Brain microvascular endothelial cell (primary cell): Measurements from ENCODE around the gene FRAS1.

Source experiments
- DNase-seq: peaks from one replicate; pipeline ENCODE4 v3.0.0-alpha.2; 2020
- H3K27ac ChIP-seq: fragments of 250-450 bp; sonication (Bioruptor Pico); 2 replicates; pipeline ENCODE4 v1.5.1; 2020; ENCODE audit warnings: mild to moderate bottlenecking, moderate library complexity
- H3K27me3 ChIP-seq: fragments of 250-450 bp; sonication (Bioruptor Pico); replicated peaks from 2 replicates; pipeline ENCODE4 v1.5.1; 2020; ENCODE audit warnings: mild to moderate bottlenecking
- H3K36me3 ChIP-seq: fragments of 250-450 bp; sonication (Bioruptor Pico); replicated peaks from 2 replicates; pipeline ENCODE4 v1.5.1; 2020; ENCODE audit warnings: mild to moderate bottlenecking
- H3K4me3 ChIP-seq: 2 replicates; pipeline ENCODE4 v1.5.1; 2011; ENCODE audit warnings: low read depth, mild to moderate bottlenecking, control low read depth, low read length, moderate library complexity
- in situ Hi-C: cut with HindIII; loops from 2 replicates; pipeline ENCODE4 v1.10.0; 2017; ENCODE audit warnings: low sequenced_read_pairs, low pct_ligation_motif_present
- TF ChIP-seq, protein P1 (sequence below): IDR thresholded peaks from 2 replicates; pipeline ENCODE4 v1.5.1; 2011; ENCODE audit warnings: low read depth, mild to moderate bottlenecking, moderate library complexity, low read length, control low read depth, inconsistent platforms; ENCODE audit errors: missing control alignments

FRAS1 gene

DNA sequence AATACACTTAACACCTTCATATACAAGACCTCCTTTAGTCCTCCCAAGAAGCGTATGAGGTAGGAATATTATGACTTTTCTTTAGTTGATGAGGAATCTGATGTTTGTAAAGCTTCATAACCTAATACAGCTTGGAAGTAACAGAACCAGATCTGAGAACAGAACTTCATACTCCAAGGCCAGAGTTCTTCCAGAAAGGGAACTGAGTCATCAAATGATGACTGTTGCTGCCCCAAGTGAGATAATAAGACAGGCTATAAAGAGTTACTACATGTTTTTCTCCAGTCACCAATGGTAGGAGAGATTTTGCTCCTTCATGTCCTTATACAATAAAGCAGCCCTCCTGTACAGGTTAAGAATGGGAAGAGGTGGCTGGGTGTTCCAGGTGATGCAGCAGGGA lies 420.2 kb downstream of the FRAS1 start:
- in situ Hi-C loops: no loop called here
- Histone ChIP-seq H3K27me3 (no peaks in the 10 kb centered on the region), H3K4me3 (no peak overlapping the region), H3K27ac (no peak overlapping the region), H3K36me3 (no peaks in the 10 kb centered on the region)
- DNase-seq: peak; percentile 15
- TF ChIP-seq, protein P1, sequence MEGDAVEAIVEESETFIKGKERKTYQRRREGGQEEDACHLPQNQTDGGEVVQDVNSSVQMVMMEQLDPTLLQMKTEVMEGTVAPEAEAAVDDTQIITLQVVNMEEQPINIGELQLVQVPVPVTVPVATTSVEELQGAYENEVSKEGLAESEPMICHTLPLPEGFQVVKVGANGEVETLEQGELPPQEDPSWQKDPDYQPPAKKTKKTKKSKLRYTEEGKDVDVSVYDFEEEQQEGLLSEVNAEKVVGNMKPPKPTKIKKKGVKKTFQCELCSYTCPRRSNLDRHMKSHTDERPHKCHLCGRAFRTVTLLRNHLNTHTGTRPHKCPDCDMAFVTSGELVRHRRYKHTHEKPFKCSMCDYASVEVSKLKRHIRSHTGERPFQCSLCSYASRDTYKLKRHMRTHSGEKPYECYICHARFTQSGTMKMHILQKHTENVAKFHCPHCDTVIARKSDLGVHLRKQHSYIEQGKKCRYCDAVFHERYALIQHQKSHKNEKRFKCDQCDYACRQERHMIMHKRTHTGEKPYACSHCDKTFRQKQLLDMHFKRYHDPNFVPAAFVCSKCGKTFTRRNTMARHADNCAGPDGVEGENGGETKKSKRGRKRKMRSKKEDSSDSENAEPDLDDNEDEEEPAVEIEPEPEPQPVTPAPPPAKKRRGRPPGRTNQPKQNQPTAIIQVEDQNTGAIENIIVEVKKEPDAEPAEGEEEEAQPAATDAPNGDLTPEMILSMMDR: no peak

DNA sequence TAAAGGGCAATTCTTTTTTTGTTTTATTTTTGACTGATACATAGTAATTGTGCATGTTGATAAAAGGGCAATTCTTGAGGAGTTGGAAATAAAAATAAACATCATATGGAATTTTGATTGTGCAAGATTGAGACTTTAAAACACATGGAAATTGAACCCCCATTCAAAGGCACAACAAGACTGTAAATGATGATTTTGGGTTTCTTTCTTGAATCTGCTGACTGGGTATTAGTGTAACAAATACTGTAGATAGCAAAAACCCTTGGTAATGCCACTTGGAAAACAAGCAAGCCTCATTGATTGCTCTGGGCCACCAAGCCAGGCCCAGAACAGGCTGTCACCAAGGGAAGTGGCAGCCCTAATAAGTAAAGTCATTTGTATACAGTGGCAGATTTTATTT lies 421.4 kb downstream of the FRAS1 start:
- Histone ChIP-seq H3K27me3 (no peaks in the 10 kb centered on the region), H3K27ac (no peak overlapping the region), H3K4me3 (no peak overlapping the region), H3K36me3 (no peaks in the 10 kb centered on the region)
- DNase-seq: no peak
- in situ Hi-C loops: no loop called here
- TF ChIP-seq, protein P1: no peak

DNA sequence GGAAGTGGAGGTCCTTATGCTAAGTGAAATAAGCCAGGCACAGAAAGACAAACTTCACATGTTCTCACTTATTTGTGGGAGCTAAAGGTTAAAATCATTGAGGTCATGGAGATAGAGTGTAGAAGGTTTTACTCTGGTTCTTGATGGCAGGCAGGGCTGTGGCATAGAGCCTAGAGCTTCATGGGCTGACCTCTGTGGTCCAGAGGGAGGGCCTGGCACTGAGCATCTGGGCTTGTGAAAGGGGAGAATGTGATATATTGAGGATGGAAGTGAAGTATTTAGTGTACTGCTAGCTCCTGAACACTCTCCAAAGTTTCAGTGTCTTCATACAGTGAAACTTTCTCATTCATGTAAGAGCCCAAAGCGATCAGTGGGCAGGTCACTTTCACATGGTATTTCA lies 423.2 kb downstream of the FRAS1 start:
- no peak for DNase-seq
- Histone ChIP-seq H3K4me3 (no peak overlapping the region), H3K36me3 (no peaks in the 10 kb centered on the region), H3K27ac (no peak overlapping the region), H3K27me3 (no peaks in the 10 kb centered on the region)
- TF ChIP-seq, protein P1: no peak
- in situ Hi-C loops: no loop called here

DNA sequence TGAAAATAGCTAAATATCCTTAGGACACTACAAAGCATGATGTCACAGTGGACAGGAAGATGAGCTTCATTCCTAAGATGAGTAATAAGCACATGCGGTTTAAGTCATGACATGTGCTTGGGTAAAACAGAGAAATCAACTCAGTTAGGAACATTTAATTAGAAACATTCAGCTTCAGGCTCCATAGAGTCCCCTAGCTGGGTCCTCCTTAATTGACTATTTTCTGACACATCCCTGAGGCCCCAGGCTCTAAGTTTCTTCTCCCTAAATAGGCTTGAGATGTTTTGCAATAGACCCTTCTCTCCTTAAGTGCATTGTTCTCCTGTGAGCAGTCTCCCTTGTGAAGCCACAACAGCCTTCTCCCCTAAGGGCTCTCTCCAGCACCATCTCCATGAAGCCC lies 424.1 kb downstream of the FRAS1 start:
- Histone ChIP-seq H3K27me3 (no peaks in the 10 kb centered on the region), H3K4me3 (no peak overlapping the region), H3K27ac (peak overlapping the region; percentile 34), H3K36me3 (no peaks in the 10 kb centered on the region)
- DNase-seq: peak; percentile 48
- in situ Hi-C loops: no loop called here
- TF ChIP-seq, protein P1: no peak

DNA sequence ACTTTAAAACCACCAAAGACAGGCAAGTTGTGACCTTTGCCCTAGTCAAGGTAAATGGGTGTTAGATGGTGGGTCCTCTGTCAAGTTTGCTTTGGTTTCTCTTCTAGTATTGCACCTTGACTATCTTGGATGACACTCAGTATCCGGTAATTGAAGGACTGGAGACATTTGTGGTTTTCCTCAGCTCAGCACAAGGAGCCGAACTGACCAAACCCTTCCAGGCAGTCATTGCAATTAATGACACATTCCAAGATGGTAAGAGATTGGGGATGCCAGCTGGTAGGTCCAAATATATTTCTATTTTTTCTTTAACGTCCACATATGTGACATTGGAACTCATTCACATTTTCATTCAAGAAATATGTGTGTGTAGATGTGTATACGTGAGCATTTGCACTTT lies 425.2 kb downstream of the FRAS1 start:
- no peak overlapping the region for H3K27ac ChIP-seq
- TF ChIP-seq, protein P1: no peak

DNA sequence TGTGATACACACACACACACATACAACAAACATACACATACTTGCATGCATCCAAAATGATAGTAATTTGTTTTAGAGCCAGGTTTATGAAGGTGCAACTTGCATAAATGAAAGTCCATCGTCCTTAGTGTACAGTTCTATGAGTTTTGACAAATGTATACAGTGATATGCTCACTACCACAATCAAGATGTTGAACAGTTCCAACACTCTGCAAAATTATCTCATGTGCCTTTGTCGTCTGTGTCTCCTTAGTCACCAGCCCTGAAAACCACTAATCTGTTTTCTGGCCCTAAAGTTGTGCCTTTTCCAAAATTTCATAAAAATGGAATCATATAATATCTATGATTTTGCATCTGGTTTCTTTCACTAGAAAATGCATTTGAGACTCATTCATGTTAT lies 426.7 kb downstream of the FRAS1 start:
- in situ Hi-C loops: no loop called here

More for the DNA sequence above, 425.2 kb downstream of the FRAS1 start:
- no peak for DNase-seq
- H3K36me3 ChIP-seq: no peaks in the 10 kb centered on the region
- no peaks in the 10 kb centered on the region for H3K27me3 ChIP-seq
- no peak overlapping the region for H3K4me3 ChIP-seq
- in situ Hi-C loops: no loop called here

More for the DNA sequence above, 426.7 kb downstream of the FRAS1 start:
- no peaks in the 10 kb centered on the region for H3K27me3 ChIP-seq
- TF ChIP-seq, protein P1: no peak
- H3K36me3 ChIP-seq: no peaks in the 10 kb centered on the region
- DNase-seq: no peak
- no peak overlapping the region for H3K27ac ChIP-seq
- no peak overlapping the region for H3K4me3 ChIP-seq
